HG03575 (cell line): ENCODE results near the gene TRPM8.
"Not testable (repeated sequence)": the region's sequence is repeated elsewhere in the genome, so short reads cannot be mapped to it uniquely, and the experiment has no call there.

Experiments used
- ATAC-seq: cut with Tn5 transposase; IDR thresholded peaks from one replicate; pipeline ENCODE4 v1.9.1; 2021; ENCODE audit not compliant: unreplicated experiment, insufficient number of reproducible peaks, low FRiP score; ENCODE audit errors: extremely low read depth

Gene TRPM8

GRCh38 chr2:233929352-233930022 lies 12.3 kb downstream of the TRPM8 start:
- ATAC-seq = no peak

DNA sequence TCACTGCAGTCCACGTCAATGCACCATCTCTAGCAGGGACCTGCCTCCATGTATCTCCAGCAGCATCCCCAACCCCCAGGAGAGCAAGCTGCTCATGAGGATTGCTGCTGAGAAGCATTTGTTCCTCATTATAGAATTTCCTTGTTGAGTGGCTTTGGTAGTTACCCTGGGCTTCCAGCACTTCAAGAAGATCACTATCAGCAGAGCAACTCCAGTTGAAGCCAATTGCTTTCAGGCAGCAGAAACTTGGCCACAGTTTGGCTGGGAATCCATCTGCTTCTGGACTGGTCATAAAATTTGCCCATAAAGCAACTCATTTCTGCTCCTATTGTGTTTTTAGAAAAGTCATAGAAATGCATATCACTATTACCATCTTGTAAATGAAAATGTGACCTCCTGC lies 17.4 kb downstream of the TRPM8 start:
- ATAC-seq = no peak

DNA sequence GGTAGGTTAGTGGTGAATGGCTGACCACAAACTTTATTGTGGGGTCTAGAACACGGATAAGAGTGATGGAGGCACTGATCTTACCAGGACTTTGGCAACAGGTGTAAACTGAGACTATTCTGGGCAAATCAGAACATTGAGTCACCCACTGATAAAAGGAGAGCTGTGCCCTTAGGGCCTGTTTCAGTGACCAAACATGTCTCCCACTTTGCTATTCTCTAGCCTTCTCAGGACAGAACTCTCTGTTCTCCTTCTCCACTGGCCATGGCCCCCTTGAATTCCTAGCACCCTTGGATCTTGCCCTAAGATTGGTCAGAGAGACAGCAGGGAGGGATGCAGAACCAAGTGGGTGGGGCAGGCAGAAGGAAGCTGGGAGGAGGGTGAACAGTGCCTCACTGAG lies 18.3 kb downstream of the TRPM8 start:
- no peak for ATAC-seq

- ATAC-seq = no peak
Observed at GRCh38 chr2:233936089-233936488, 18.9 kb downstream of the TRPM8 start.

GRCh38 chr2:233938676-233939370 lies 21.6 kb downstream of the TRPM8 start:
- ATAC-seq = no peak

DNA sequence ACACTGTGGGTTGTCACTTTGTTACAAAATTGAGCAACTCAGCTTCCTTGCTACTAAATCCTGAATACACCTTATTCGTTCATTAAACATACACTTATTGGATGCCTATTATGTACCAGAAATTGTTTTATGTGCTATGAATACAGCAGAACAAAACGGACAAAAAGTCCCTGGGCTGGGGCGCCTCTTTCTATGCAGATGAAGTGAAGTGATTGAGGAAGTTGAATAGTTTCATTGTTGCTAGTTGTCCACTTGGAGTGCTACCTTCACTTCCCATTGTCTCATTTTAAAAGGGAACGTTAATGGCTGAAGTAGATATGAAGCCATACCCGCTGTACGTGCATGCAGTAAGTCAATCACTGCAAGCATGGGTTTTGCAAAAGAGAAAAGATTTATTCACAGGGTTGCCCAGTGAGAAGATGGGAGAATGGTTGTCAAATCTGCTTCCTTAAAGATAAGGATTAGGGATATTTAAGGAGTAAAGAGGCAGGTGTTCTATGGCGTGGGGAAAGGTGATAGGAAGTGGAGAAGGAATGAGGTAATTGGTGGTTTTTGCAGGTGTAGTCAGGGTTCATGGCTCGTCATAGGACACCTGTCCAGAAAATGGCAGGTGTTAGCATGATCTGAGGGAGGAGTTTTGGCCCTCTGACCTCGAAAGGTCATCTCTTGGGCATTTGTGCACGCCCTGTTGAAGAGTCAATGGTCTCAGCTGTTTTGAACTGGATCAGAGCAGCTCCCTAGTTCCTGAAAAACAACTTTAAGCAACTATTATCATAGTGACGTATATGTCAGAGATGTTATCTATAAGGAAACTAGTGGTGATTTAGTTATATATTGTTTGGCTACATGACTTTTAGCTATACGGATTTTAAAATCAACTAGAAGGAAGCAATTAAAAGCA lies 23.5 kb downstream of the TRPM8 start:
- ATAC-seq = no peak

DNA sequence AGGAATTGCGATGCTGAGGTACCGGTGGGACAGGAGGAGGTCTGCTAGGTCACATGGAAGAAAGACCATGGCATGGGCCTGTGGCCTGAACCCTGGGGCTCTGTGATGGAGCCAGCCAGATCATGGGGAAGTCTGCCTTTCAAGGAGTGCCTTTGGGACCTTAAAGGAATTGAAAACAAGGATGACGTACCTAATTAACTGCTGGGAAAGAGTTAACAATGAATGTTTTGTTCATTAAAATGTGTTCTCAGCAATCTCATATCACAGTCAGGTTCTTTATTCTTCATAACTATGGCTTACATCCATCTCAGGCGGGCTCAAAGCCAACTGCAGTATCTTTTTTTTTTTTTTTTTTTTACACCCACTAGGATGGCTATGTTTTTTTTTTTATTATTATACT lies 25.6 kb downstream of the TRPM8 start:
- no peak for ATAC-seq

GRCh38 chr2:233944269-233944668 lies 27.1 kb downstream of the TRPM8 start:
- no peak for ATAC-seq

DNA sequence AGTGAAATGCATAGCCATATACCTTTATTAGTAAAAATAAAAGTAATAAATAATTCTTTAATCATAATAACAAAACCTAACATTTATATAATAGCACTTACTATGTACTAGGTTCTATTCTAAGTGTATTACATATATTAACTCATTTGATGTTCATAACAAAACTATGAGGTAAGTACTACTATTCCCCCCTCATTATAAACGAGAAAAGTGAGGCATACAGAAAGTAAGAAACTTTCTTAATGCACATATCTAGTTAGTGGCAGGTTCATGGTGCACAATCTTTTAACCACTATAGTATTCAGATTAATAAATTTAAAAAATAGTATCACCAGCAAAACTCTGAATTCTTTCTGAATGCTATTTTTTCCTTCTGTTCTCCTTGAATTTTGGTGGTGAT lies 27.5 kb downstream of the TRPM8 start:
- ATAC-seq = no peak

DNA sequence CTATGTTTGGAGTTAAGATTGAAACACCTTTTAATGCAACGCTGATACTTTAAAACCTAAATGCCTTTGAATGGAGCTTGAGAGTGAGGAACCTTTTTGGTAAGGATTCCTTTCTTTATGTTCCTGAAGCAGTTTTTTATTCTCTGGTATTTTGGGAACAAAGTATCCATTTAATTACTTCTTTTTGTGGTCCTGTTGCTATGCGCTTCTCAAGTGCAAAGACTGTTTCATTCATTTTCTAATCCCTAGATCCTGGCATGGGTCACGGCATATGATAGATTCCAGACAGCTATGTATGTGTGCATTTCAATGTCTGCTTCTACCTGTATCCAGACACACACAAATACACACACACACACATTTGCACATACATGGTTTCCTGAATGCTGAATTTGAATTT lies 28.0 kb downstream of the TRPM8 start:
- ATAC-seq = no peak

DNA sequence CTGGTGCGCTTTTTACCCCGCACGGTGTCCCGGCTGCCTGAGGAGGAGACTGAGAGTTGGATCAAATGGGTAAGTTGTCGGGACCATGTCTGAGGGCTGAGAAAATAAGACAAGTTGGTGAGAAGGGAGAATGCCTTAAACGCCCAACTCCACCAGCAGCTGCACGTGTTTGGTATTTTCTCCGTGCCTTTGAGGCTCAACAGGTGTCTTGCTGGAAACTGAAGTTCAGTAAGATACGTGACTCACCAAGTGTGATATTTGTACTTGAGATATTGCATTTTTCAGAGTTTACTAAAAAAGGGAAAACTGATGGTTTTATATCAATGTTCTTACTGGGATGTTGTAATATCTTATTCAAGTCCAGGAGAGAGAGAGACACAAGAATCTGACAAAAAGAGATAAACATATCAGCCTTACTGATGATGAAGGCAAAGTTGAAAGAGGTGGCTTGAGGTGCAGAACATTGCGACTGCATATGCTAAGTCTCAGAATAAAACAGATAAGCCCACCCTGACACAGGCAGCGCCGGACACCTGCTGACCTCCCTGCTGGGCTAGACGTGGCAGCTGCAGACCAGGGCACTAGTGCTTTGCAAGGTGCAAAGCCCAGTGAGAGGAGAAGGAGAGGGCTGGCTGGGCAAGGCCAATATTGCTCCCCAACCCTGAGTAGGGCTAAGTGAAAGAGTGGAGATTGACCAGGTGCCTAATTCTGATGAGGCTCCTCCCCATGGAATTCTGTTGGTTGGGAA lies 33.1 kb downstream of the TRPM8 start:
- no peak for ATAC-seq

GRCh38 chr2:233952335-233952734 lies 35.2 kb downstream of the TRPM8 start:
- ATAC-seq = no peak

DNA sequence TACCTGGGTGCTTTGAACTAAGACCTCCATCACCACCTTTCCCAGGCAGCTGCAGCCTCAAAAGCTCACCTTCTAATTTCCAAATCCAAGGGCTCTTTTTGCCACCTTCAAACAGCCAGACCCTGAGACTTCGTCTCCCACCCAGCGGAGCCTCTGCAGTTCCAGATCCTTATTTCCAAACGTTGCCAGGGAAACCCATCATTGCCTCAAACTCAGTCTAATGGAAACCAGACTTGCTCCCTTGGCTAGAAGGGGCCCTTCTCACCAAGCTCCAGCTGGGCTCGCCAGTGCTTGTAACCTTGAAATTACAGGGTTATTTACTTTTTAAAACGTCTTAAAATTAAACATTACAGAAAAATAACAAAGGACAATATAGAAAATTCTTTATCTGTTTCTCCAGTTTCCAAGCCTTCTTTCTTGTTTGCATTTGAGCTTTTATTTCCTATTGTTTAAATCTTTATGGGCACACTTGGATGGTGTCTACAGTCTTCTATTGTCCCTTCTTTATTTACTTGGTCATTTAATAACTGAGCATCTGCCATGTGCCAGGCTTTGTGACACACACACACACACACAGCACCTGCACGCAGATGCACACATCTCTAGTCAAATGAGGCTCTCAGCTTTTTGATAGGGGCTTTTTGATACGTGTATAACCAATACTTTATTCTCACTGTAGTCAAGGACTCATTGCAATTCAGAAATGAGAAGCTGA lies 36.1 kb downstream of the TRPM8 start:
- ATAC-seq = no peak

DNA sequence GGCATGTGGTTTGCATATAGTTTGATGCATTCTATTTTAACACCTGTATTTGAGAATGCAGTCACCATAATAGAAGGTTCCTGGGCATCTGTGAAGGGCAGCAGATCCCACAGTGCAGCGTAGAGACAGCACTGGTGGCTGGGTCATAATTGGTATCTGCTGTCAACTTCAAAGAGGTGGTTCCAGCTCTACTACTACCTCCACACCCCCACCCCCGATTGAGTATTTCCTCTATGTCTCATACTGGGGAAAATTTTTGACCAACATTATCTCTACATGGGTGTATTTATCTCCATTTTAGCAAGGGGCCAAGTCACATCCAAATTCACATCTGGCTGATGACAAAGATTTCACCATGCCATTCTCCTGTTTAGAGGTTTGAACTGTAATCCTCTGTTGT lies 43.0 kb downstream of the TRPM8 start:
- no peak for ATAC-seq

DNA sequence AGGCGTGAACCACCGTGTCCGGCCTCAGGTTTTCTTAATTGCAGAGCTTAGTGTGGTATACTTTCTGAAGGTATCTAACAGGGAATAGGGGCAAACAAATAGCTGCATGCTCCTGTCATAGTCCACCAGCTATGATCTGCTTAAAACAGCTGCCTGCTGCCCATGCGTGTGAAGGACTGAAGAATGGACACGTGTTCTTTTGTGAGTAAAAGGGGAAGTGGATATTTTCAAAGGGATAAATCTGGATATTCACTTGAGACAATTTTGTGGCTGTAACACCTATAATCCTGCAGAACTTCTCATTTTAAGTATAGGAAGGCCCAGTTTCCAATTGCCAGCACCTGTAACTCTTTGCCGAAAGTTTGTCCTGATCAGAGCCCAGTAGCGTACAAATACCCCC lies 44.7 kb downstream of the TRPM8 start:
- ATAC-seq = no peak

GRCh38 chr2:233964581-233964980 lies 47.4 kb downstream of the TRPM8 start:
- no peak for ATAC-seq

DNA sequence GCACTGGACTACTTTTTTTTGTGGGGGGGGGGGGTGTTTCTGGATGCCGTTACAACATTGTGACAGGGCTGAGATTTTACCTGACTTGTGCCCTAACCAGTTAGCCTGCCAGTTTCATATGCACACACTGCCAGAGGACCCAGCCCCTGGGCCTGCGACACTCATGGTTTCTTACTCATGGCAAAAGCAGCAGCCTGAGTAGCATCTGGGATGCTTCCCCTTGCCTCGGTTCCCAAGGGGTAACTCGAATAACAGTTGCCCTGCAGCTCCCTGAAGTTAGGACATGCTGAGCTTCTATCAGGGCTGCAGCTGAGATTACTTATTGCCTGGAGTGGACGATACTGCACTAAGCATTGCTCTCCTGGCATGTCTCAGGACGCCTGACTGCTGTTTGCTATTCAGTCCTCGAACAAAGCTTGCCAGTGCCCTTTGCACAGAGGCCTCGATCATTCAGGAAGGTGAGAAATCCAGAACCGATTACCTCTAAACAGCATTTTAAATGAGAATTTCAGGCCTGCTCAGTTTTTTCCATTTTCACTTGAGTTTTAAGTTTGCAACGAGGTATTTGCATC lies 47.9 kb downstream of the TRPM8 start:
- ATAC-seq = no peak

DNA sequence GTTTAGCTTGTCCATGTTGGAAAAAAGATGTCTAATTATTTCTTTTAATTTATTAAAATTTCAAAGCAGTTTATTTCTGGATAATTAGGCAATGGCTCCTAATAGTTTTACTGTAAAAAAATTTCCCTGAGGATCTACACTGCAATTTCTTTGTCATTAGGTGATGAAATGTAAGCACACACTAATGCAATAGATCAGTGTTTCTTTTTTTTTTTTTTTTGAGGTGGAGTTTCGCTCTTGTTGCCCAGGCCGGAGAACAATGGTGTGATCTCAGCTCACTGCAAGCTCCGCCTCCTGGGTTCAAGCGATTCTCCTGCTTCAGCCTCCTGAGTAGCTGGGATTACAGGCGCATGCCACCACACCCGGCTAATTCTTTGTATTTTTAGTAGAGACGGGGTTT lies 48.5 kb downstream of the TRPM8 start:
- not testable (repeated sequence) for ATAC-seq
